GM18873 (cell line): ENCODE measurements around the gene DEK.

ENCODE experiments used
- ATAC-seq: cut with Tn5 transposase; IDR thresholded peaks from one replicate; pipeline ENCODE4 v1.9.1; 2021; ENCODE audit warnings: mild to moderate bottlenecking, moderate library complexity, moderate number of reproducible peaks; ENCODE audit not compliant: unreplicated experiment, low FRiP score

The DEK gene

GRCh38 chr6:18266523-18266912, 2.2 kb upstream of the DEK start:
- no peak for ATAC-seq

- no peak for ATAC-seq
These were observed 1.6 kb upstream of the DEK start for GRCh38 chr6:18265787-18266522.

DNA sequence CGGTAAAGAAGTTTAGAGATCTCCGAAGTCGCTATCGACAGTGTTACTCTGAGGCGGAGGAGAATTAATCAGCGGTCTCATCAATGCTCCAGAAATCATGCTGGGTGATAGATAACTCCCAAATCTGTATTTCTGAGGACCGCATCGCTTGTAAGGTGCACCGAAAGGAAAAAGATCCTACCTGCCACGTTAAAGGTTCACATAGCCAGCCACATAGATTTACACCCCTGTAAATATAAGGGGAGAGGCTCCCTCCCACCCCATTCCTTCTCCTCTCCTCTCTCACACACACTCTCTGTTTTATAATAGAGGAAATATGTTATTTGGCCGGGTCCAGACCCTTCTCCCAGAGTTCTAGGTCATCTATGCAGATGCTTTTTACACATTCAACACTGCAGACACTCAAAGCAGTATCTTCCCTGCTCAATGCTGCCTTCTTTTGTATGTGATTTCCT, 620 bp upstream of the DEK start:
- ATAC-seq = no peak

DNA sequence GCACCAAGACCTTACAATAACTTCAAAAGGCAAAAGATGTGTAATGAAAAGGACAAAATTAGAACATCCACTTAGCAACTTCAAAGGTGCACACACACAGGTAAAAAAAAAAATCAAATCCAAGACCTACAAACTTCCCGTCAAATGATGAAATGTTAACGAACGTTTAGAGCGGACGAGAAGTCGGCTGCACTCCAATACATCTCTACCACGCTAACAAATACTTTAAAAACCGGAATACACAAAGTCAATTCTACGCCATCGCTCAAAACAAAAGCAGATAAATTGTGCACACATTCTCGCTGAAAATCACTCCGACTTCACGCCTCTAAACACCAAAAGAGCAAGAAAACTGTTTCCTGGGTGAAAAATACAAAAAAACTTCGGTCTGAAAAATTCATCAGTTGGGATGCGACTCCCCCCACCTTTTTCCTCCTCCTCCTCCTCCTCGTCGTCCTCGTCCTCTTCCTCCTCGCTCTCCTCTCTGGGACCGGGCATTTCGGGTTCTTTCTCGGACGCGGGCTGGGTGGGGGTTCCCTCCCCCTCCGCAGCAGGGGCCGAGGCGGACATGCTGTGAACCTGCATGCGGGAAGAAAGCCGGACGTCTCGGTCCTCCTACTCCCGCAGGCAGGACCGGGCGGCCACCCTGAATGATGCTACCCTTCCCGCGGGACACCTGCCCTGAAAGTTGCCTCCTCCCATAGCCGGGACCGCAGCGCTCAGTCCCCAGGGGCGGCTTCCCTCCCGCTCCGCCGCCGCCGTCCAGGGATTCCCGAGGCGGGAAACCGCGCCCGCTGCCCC, 712 bp downstream of the DEK start:
- no peak for ATAC-seq

GRCh38 chr6:18262702-18263417, 1.5 kb downstream of the DEK start:
- ATAC-seq = peak; percentile 74

DNA sequence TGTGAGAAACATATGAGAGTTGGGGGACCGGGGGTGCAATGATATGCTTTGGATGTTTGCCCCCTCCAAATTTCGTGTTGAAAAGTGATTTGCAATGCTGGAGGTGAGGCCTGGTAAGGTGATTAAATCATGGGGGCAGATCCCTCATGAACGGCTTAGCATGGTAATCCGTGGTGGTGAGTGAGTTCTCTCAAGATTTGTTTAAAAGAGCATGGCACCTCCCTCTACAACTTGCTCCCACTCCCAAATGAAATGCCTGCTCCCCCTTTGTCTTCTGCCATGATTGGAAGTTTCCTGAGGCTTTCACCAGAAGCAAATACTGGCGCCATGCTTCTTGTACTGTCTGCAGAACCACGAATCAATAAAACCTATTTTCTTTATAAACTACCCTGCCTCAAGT, 2.5 kb downstream of the DEK start:
- no peak for ATAC-seq

- ATAC-seq = peak; percentile 35
These were observed 3.8 kb downstream of the DEK start for GRCh38 chr6:18260448-18261106.

DNA sequence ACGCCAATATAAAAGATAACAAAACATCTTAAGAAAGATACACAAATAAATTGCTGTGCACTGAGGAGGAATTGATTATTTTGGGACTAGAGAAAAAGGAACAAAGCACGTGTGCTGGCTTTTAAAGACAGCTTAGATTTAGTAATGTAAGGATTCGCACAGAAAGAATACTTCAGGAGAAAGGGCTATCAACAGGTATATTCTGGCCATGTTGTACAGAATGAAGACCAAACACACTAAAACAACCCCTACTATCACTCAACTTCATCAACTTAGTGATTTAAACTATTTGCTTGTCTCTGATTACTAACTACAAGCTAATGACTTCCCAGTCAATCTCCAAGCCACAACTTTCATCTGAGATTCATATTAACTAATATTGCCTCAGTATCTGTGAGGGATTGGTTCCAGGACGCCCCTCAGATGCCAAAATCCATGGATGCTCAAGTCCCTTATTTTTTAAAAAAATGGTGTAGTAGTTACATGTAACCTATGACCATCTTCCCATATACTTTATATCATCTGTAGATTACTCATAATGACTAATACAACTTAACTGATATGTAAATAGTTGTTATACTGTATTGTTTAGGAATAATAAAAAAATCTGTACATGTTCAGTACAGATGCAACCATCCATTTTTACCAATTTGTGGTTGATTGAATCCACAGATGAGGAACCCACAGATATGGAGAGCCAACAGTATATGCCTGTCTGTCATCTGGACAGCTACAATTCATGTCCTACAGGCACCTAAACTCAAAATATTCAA, 4.5 kb downstream of the DEK start:
- ATAC-seq = no peak

- ATAC-seq = no peak
These were observed 9.5 kb downstream of the DEK start for GRCh38 chr6:18254793-18255192.

- ATAC-seq = no peak
These were observed 10.7 kb downstream of the DEK start for GRCh38 chr6:18253635-18254034.

GRCh38 chr6:18249271-18249670, 15.1 kb downstream of the DEK start:
- ATAC-seq = no peak

DNA sequence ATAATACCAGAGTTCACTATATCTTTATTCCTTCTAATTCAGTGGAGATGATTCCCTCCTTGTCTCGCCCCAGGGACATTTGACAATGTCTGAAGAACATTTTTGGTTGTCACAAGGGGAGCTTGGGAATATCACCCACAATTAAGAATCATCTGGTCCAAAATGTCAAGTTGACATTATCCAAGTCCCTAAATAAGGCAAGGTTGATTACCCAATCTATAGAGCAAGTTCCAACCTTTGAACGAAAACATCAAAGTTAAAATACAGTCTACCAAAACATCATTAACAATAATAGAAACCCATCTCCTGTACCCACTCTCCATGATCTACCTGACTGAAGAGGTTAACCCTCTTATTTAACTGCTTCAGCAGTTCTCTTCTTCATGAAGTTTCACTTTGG, 15.6 kb downstream of the DEK start:
- ATAC-seq = no peak

GRCh38 chr6:18247002-18247401, 17.3 kb downstream of the DEK start:
- ATAC-seq = no peak

GRCh38 chr6:18246205-18246604, 18.1 kb downstream of the DEK start:
- ATAC-seq = no peak

- ATAC-seq = no peak
These were observed 18.7 kb downstream of the DEK start for GRCh38 chr6:18245642-18246041.

DNA sequence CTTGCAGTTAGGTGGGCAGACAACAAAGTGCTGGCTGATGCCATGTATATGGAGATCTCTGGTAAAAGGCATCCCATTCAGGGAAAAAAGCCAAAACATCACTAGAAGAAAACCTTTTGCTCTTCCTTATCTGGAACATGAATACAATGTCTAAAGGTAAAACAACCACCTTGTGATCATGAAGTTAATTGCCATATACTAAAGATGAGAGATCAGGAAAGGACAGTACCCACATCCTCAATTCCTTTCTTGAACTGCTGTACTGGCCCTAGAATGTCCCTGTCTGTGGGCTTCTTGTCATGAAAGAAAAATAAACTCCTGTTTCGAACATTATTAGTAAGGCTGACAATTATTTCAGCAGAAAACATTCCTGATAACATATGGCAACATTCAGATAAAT, 19.3 kb downstream of the DEK start:
- ATAC-seq = no peak

- ATAC-seq = no peak
These were observed 20.1 kb downstream of the DEK start for GRCh38 chr6:18244251-18244650.

DNA sequence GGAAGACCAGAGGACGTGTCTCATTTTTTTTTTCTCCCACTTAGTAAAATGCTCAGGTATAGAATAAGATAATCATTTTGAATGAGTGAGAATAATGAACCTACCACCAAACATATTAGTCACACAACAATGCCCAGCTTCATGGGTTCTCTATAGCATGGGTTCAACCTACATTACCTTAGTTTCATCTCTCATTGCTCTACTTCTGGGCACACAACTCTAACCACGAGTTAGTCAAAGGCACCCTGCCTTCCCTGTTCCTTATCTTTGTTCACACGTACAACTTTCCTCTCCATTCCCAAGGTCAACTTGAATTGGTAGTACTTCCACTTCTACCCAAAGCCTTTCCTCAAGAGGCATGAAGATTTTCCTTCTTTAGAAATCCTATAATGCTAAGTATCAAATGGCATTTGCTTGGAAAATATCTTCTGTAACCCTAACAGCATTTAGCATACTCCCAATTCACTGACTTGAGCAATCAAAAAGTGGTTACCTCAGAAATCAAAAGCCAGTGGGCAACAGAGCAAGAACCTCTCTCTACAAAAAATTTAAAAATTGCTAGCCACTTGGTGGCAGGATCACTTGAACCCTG, 20.9 kb downstream of the DEK start:
- ATAC-seq = no peak

DNA sequence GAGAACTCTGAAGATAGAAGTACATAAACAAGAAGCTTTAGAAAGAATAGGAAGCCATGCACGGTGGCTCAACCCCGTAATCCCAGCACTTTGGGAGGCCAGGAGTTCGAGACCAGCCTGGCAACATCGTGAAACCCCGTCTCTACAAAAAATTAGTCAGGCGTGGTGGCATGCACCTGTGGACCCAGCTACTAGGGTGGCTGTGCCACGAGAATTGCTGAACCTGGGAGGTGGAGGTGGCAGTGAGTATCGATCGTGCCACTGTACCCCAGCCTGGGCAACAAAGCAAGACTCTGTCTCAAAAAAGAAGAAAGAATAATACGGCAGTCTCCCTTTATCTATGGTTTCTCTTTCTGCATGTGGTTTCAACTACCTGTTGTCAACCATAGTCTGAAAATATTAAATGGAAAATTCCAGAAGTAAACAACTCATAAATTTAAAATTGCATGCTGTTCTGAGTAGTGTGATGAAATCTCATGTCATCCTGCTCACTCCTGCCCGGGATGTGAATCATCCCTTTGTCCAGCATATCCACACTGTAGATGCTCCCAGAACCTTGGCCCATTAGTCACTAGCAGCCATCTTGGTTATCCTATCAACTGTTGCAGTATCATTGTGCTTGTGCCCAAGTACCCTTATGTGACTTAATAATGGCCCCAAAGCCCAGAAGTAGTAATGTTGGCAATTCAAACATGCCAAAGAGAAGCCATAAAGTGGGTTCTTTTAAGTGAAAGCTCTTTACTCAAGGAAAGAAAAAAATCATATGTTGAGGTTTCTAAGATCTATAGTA, 22.1 kb downstream of the DEK start:
- no peak for ATAC-seq
